DOHH2 (cell line): ENCODE results near the gene HIVEP3.

Source experiments
- H3F3A ChIP-seq: fragments of 200-600 bp; sonication (generic), shearing (Covaris generic); 2 replicates; pipeline ENCODE4 v1.6.0; 2016; ENCODE audit warnings: antibody characterized with exemption, mild to moderate bottlenecking; ENCODE audit not compliant: control insufficient read depth, insufficient read depth
- H3K27ac ChIP-seq: fragments of 200-600 bp; sonication (generic); 2 replicates; pipeline ENCODE4 v1.5.1; 2014; ENCODE audit warnings: low read depth, mild to moderate bottlenecking, low read length, moderate library complexity
- H3K27me3 ChIP-seq: fragments of 200-600 bp; sonication (generic); 2 replicates; pipeline ENCODE4 v1.6.1; 2014; ENCODE audit warnings: mild to moderate bottlenecking, low read length, mixed read lengths; ENCODE audit not compliant: control insufficient read depth
- H3K36me3 ChIP-seq: fragments of 200-600 bp; sonication (generic); 2 replicates; pipeline ENCODE4 v1.6.1; 2014; ENCODE audit warnings: mild to moderate bottlenecking, low read length, moderate library complexity, mixed read lengths; ENCODE audit not compliant: control insufficient read depth
- H3K4me1 ChIP-seq: fragments of 200-600 bp; sonication (generic); 2 replicates; pipeline ENCODE4 v1.6.1; 2014; ENCODE audit warnings: mild to moderate bottlenecking, low read length, mixed read lengths; ENCODE audit not compliant: control insufficient read depth
- H3K4me2 ChIP-seq: fragments of 200-600 bp; sonication (generic); 2 replicates; pipeline ENCODE4 v1.6.0; 2014; ENCODE audit warnings: mild to moderate bottlenecking, low read length, moderate library complexity
- H3K4me3 ChIP-seq: fragments of 200-600 bp; sonication (generic); 2 replicates; pipeline ENCODE4 v1.5.1; 2014; ENCODE audit warnings: mild to moderate bottlenecking, low read length, mixed read lengths
- H3K79me2 ChIP-seq: fragments of 200-600 bp; sonication (generic); 2 replicates; pipeline ENCODE4 v1.6.1; 2014; ENCODE audit warnings: mild to moderate bottlenecking, low read length, mixed read lengths; ENCODE audit not compliant: control insufficient read depth
- H3K9me2 ChIP-seq: fragments of 200-600 bp; sonication (generic); replicated peaks from 2 replicates; pipeline ENCODE4 v1.6.1; 2014; ENCODE audit warnings: mild to moderate bottlenecking, low read length, mixed read lengths; ENCODE audit not compliant: control insufficient read depth
- H3K9me3 ChIP-seq: fragments of 200-600 bp; sonication (generic); 2 replicates; pipeline ENCODE4 v1.6.1; 2014; ENCODE audit warnings: antibody characterized with exemption, low read length, mixed read lengths; ENCODE audit not compliant: control insufficient read depth, insufficient read depth
- H4K20me1 ChIP-seq: fragments of 200-600 bp; sonication (generic); 2 replicates; pipeline ENCODE4 v1.6.0; 2014; ENCODE audit warnings: low read depth, mild to moderate bottlenecking, antibody characterized with exemption, low read length, moderate library complexity; ENCODE audit not compliant: control insufficient read depth, insufficient read depth
- CTCF ChIP-seq: fragments of 200-600 bp; sonication (generic); IDR thresholded peaks from one replicate; pipeline ENCODE4 v1.5.1; 2014; ENCODE audit warnings: antibody characterized with exemption, mild to moderate bottlenecking, low read depth, low read length; ENCODE audit not compliant: poor library complexity, severe bottlenecking
- EZH2phosphoT487 ChIP-seq: fragments of 200-600 bp; sonication (generic); IDR thresholded peaks from 2 replicates; pipeline ENCODE4 v1.6.1; 2017; ENCODE audit warnings: borderline replicate concordance, mild to moderate bottlenecking, antibody characterized with exemption, low read length, moderate library complexity, mixed read lengths

The HIVEP3 gene

DNA sequence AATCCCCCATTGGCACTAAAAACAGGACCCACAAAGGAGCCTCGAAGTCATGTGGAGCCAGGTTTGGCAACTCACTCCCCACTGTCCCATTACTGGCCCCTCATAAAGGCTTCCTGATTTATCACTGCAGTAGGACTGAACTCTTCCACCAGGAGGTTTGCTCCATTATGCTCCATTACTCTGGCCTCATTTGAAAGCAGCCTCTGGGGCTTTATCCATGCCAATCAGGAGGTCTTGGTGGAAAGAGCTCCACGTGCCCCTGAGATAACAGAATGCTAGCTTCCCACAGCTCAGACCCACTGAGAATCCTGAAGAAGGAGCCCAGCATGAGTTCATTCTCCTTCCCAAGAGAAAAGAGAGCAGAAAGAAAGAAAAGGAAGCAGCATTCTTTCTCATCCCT, 76.4 kb downstream of the HIVEP3 start:
- Histone ChIP-seq H3K4me1 (no peaks in the 10 kb centered on the region), H3K27ac (no peak overlapping the region), H4K20me1 (no peaks in the 10 kb centered on the region), H3K9me2 (no peaks in the 10 kb centered on the region), H3K27me3 (peaks cover 16% of the 10 kb centered on the region), H3F3A (no peaks in the 10 kb centered on the region), H3K79me2 (no peaks in the 10 kb centered on the region), H3K9me3 (no peaks in the 10 kb centered on the region), H3K4me2 (no peak overlapping the region), H3K4me3 (no peak overlapping the region), H3K36me3 (no peaks in the 10 kb centered on the region)
- TF ChIP-seq CTCF (no peak), EZH2phosphoT487 (no peak)

- Histone ChIP-seq H3K79me2 (no peaks in the 10 kb centered on the region), H3K4me2 (no peak overlapping the region)
Measured at GRCh38 chr1:41840592-41841246, 78.0 kb downstream of the HIVEP3 start.

DNA sequence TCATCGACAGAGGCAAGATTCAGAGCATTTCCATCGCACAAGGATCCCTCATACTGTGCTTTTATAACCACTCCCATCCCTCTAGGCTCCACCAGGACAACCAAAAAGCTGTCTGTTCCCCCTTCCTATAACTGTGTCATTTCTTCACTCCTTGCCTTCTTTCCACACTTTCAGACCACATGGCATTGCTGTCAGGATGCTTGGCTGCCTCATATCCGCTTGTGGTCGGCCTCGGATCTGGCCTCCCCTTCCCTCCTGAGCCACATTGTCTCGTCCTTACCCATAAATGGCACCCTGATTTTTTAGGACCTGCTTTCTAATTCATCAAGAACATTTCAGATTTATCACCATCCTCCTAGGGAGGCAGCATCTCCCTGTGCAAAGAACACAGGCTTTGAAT, 80.5 kb downstream of the HIVEP3 start:
- no peaks in the 10 kb centered on the region for H3K4me1 ChIP-seq
- H3K27ac ChIP-seq, result no peak overlapping the region
- no peaks in the 10 kb centered on the region for H3K9me2 ChIP-seq
- TF ChIP-seq CTCF (no peak), EZH2phosphoT487 (no peak)
- no peaks in the 10 kb centered on the region for H4K20me1 ChIP-seq
- H3K4me3 ChIP-seq, result no peak overlapping the region
- H3K4me2 ChIP-seq, result no peak overlapping the region
- peaks cover 26% of the 10 kb centered on the region for H3K27me3 ChIP-seq
- no peaks in the 10 kb centered on the region for H3F3A ChIP-seq
- H3K79me2 ChIP-seq, result no peaks in the 10 kb centered on the region
- no peaks in the 10 kb centered on the region for H3K36me3 ChIP-seq
- H3K9me3 ChIP-seq, result no peaks in the 10 kb centered on the region

More at GRCh38 chr1:41840592-41841246, 78.0 kb downstream of the HIVEP3 start:
- peaks cover 26% of the 10 kb centered on the region for H3K27me3 ChIP-seq
- no peak overlapping the region for H3K4me3 ChIP-seq
- H3K4me1 ChIP-seq, result no peaks in the 10 kb centered on the region
- H3K9me3 ChIP-seq, result no peaks in the 10 kb centered on the region
- H4K20me1 ChIP-seq, result no peaks in the 10 kb centered on the region
- H3K36me3 ChIP-seq, result no peaks in the 10 kb centered on the region
- no peak for TF ChIP-seq EZH2phosphoT487
- TF ChIP-seq CTCF, result no peak
- H3K9me2 ChIP-seq, result no peaks in the 10 kb centered on the region
- no peaks in the 10 kb centered on the region for H3F3A ChIP-seq
- no peak overlapping the region for H3K27ac ChIP-seq
